Activated gamma-delta T cell treated with anti-CD3 and anti-CD28 coated beads, Interleukin-2, amount 50 U/mL, for 16 hours (primary cell): ENCODE data around the gene HSPBP1.

Experiments used
- DNase-seq: peaks from one replicate; pipeline ENCODE4 v3.0.0-alpha.2; 2020; ENCODE audit warnings: low read depth

The HSPBP1 gene

DNA sequence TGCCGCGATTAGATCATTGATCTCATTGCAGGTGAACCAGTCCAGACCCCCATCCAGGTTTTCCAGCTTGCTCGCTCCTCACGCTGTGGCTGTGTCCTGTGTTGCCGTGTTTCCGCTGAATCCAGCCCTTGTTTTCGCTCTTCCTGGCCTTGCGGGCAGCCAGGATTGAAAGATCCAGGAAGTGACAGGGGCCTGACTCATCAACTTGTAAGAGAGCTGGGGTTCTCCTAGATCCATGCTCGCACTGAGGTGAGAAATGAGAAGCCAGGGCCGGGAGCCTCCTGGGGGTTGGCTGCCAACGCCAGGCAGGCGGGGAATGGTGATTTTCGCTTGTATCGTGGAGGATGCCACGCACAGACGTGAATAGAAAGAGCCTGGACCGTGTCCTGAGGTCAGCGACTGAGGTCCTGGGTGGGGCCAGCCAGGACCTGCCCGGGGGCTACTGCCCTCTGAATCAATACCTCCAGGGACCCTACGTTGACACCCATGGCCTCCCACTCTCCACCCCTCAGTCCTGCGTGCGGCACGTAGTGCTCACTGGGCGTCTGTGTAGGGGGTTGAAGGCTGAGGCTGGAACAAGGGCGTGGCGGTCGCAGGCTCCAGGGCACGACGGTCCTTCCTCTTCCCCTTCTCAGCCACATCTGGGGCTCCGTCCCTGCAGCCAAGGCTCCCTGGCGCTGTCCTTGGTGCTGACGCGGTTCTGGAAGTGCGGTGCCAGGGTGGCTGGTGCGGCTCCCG, 63.3 kb downstream of the HSPBP1 start:
- no peak for DNase-seq

GRCh38 chr19:55213547-55213946, 66.4 kb downstream of the HSPBP1 start:
- no peak for DNase-seq

DNA sequence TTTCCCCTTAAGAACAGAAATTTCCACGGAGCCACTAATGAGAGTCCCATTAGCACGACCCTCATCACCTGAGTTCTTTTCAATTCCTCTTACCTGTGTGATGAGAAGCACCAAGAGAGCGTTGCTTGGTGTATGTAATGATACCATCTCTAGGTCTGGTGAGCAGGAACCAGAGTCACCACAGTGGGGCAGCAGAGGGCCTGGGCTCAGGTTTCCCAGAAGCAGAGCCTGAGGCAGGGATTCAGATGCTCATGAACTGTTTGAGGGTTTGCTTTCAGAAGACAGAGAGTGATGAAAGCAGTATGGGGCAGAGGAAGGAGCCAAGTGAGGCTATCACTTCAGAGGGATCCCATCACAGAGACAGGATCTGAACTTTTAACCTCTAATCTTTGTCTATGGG, 67.5 kb downstream of the HSPBP1 start:
- no peak for DNase-seq
